HepG2 (cell line): ENCODE data around the gene BCAS4. TPM values are rescaled to one million over a fixed set of nuclear protein-coding genes. Genes with fewer than 3 reads are reported as not detected.
A peak's percentile ranks its signal among the peaks of the same experiment; 100 is the strongest.

Experiments
- ARNT2 ChIP-seq: sonication (generic); formaldehyde crosslinking; IDR thresholded peaks from 2 replicates; pipeline ENCODE4 v1.8.0; 2022; ENCODE audit warnings: mild to moderate bottlenecking, low read depth, missing genetic modification reagents, moderate library complexity
- CBX1 ChIP-seq: IDR thresholded peaks from one replicate; pipeline ENCODE4 v1.6.1; 2016; ENCODE audit warnings: antibody characterized with exemption, low read depth
- HMG20B ChIP-seq: conservative IDR thresholded peaks from 2 replicates; pipeline ENCODE4 v1.6.1; 2016; ENCODE audit warnings: missing genetic modification reagents, missing compliant biosample characterization
- KDM5B ChIP-seq: sonication (generic); formaldehyde crosslinking; IDR thresholded peaks from 2 replicates; pipeline ENCODE4 v1.4.0; 2020; ENCODE audit warnings: missing genetic modification reagents, mild to moderate bottlenecking, borderline replicate concordance
- KLF11 ChIP-seq: IDR thresholded peaks from 2 replicates; pipeline ENCODE4 v1.6.1; 2016; ENCODE audit warnings: missing compliant biosample characterization
- KLF6 ChIP-seq: IDR thresholded peaks from 2 replicates; pipeline ENCODE4 v1.8.0; 2016; ENCODE audit warnings: missing biosample characterization, missing genetic modification reagents
- LCORL ChIP-seq, 2 experiments: fragments of 450-650 bp in 1 of 2; sonication (generic) in 1 of 2; formaldehyde crosslinking in 1 of 2; IDR thresholded peaks; 2 replicates each; pipeline versions ENCODE4 v1.5.0 to v1.6.1; 2017 to 2020; ENCODE audit warnings: antibody characterized with exemption in 1 of 2, missing genetic modification reagents in 1 of 2
- MIER3 ChIP-seq: IDR thresholded peaks from 2 replicates; pipeline ENCODE4 v1.6.1; 2016; ENCODE audit warnings: missing compliant biosample characterization, borderline replicate concordance
- NR1H2 ChIP-seq: sonication (generic); formaldehyde crosslinking; IDR thresholded peaks from 2 replicates; pipeline ENCODE4 v1.8.1; 2022; ENCODE audit warnings: low read depth, missing genetic modification reagents, borderline replicate concordance
- RFX3 ChIP-seq: IDR thresholded peaks from 2 replicates; pipeline ENCODE4 v1.6.1; 2016; ENCODE audit warnings: missing biosample characterization, missing genetic modification reagents
- SAP130 ChIP-seq: IDR thresholded peaks from 2 replicates; pipeline ENCODE4 v1.6.1; 2016; ENCODE audit warnings: low read depth
- SCMH1 ChIP-seq: sonication (generic); formaldehyde crosslinking; IDR thresholded peaks from 2 replicates; pipeline ENCODE4 v1.9.0; 2021; ENCODE audit warnings: missing genetic modification reagents, mild to moderate bottlenecking, borderline replicate concordance
- TEAD2 ChIP-seq: sonication (generic); formaldehyde crosslinking; IDR thresholded peaks from 2 replicates; pipeline ENCODE4 v1.9.0; 2021; ENCODE audit warnings: missing genetic modification reagents
- TEAD3 ChIP-seq: optimal IDR thresholded peaks from 2 replicates; pipeline ENCODE3; 2016; ENCODE audit warnings: borderline replicate concordance
- ZFP36 ChIP-seq: fragments of 150-350 bp; IDR thresholded peaks from 2 replicates; pipeline ENCODE4 v1.6.1; 2018; ENCODE audit warnings: borderline replicate concordance, low read length, low read depth; ENCODE audit not compliant: partially characterized antibody
- ZKSCAN5 ChIP-seq: sonication (generic); formaldehyde crosslinking; IDR thresholded peaks from 2 replicates; pipeline ENCODE4 v1.5.1; 2020; ENCODE audit warnings: mild to moderate bottlenecking, missing genetic modification reagents
- ZNF18 ChIP-seq: sonication (generic); formaldehyde crosslinking; IDR thresholded peaks from 2 replicates; pipeline ENCODE4 v1.8.0; 2022; ENCODE audit warnings: mild to moderate bottlenecking, missing genetic modification reagents; ENCODE audit not compliant: insufficient replicate concordance
- ZNF275 ChIP-seq: sonication (generic); formaldehyde crosslinking; IDR thresholded peaks from 2 replicates; pipeline ENCODE4 v1.8.0; 2022; ENCODE audit warnings: missing genetic modification reagents, mild to moderate bottlenecking, inconsistent platforms, borderline replicate concordance
- ZNF317 ChIP-seq: sonication (generic); formaldehyde crosslinking; IDR thresholded peaks from 2 replicates; pipeline ENCODE4 v1.5.0; 2020; ENCODE audit warnings: mild to moderate bottlenecking, missing genetic modification reagents
- ZNF672 ChIP-seq: sonication (generic); formaldehyde crosslinking; IDR thresholded peaks from 2 replicates; pipeline ENCODE4 v1.8.1; 2022; ENCODE audit warnings: missing genetic modification reagents
- ZNF780A ChIP-seq: sonication (generic); formaldehyde crosslinking; IDR thresholded peaks from 2 replicates; pipeline ENCODE4 v1.8.0; 2022; ENCODE audit warnings: mild to moderate bottlenecking, missing genetic modification reagents, moderate library complexity
- polyA plus RNA-seq, 8 experiments: library from polyadenylated mRNA; depleted of rRNA in 3 of 8; stranded (reverse) in 7 of 8; unstranded in 1 of 8; fragments of >200 nt; fragmentation: Illumina TruSeq in 4 of 8; extraction: Trizol in 4 of 8; gene quantifications; 2 replicates each; pipeline versions ENCODE4 v1.2.1 to v1.2.3, GENCODE V29; 2011 to 2016; ENCODE audit warnings: low read depth in 4 of 8, missing spikeins in 1 of 8, mixed read lengths in 1 of 8; ENCODE audit not compliant: insufficient read depth in 1 of 8
- total RNA-seq, 5 experiments: library from RNA; depleted of rRNA; stranded (reverse); fragments of >200 nt; fragmentation: Illumina TruSeq; extraction: Trizol; gene quantifications; 2 replicates each; pipeline ENCODE4 v1.2.3, GENCODE V29; 2016; ENCODE audit warnings: low read depth in 1 of 5
- TF ChIP-seq, protein P1 (sequence below): sonication (generic); formaldehyde crosslinking; IDR thresholded peaks from 2 replicates; pipeline ENCODE4 v1.9.0; 2021; ENCODE audit warnings: missing genetic modification reagents, mild to moderate bottlenecking, borderline replicate concordance
- TF ChIP-seq, protein P2 (sequence below): sonication (generic); formaldehyde crosslinking; IDR thresholded peaks from 2 replicates; pipeline ENCODE4 v1.9.0; 2021; ENCODE audit warnings: missing genetic modification reagents, borderline replicate concordance

Gene BCAS4
- total and polyA plus RNA-seq, 2 of the 13 experiments (the other 11 are each of a cell fraction or from before 2014, with no cell fraction given): 7.2 to 8.0 TPM

- TF ChIP-seq, protein P1, sequence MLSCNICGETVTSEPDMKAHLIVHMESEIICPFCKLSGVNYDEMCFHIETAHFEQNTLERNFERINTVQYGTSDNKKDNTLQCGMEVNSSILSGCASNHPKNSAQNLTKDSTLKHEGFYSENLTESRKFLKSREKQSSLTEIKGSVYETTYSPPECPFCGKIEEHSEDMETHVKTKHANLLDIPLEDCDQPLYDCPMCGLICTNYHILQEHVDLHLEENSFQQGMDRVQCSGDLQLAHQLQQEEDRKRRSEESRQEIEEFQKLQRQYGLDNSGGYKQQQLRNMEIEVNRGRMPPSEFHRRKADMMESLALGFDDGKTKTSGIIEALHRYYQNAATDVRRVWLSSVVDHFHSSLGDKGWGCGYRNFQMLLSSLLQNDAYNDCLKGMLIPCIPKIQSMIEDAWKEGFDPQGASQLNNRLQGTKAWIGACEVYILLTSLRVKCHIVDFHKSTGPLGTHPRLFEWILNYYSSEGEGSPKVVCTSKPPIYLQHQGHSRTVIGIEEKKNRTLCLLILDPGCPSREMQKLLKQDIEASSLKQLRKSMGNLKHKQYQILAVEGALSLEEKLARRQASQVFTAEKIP (CRISPR knock-in tag): no peak
- TF ChIP-seq ZNF275: 0 out of 2 replicates have a peak, but pooled peaks have one; percentile 79
- TF ChIP-seq CBX1: no peak
- TF ChIP-seq KLF11 (CRISPR knock-in tag): no peak
- no peak for TF ChIP-seq LCORL (IDR thresholded peaks at IDR 0.05)
- TF ChIP-seq LCORL (CRISPR knock-in tag; IDR thresholded peaks at IDR 0.05): peak; percentile 51; the same call in 1 of the 2 replicates
- peak; percentile 56; the same call in 1 of the 2 replicates for TF ChIP-seq ARNT2 (CRISPR knock-in tag)
- TF ChIP-seq ZKSCAN5 (CRISPR knock-in tag): no peak
- peak; percentile 77 for TF ChIP-seq SAP130 (CRISPR knock-in tag)
- TF ChIP-seq, protein P2, sequence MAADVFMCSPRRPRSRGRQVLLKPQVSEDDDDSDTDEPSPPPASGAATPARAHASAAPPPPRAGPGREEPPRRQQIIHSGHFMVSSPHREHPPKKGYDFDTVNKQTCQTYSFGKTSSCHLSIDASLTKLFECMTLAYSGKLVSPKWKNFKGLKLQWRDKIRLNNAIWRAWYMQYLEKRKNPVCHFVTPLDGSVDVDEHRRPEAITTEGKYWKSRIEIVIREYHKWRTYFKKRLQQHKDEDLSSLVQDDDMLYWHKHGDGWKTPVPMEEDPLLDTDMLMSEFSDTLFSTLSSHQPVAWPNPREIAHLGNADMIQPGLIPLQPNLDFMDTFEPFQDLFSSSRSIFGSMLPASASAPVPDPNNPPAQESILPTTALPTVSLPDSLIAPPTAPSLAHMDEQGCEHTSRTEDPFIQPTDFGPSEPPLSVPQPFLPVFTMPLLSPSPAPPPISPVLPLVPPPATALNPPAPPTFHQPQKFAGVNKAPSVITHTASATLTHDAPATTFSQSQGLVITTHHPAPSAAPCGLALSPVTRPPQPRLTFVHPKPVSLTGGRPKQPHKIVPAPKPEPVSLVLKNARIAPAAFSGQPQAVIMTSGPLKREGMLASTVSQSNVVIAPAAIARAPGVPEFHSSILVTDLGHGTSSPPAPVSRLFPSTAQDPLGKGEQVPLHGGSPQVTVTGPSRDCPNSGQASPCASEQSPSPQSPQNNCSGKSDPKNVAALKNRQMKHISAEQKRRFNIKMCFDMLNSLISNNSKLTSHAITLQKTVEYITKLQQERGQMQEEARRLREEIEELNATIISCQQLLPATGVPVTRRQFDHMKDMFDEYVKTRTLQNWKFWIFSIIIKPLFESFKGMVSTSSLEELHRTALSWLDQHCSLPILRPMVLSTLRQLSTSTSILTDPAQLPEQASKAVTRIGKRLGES (CRISPR knock-in tag): no peak
- TF ChIP-seq SCMH1 (CRISPR knock-in tag): no peak
- TF ChIP-seq RFX3 (CRISPR knock-in tag): no peak
- TF ChIP-seq TEAD2: no peak
- TF ChIP-seq NR1H2 (CRISPR knock-in tag): no peak
- TF ChIP-seq MIER3: no peak
- peak; percentile 23 for TF ChIP-seq TEAD3
- peak; percentile 97 for TF ChIP-seq ZFP36
- no peak for TF ChIP-seq HMG20B
- TF ChIP-seq ZNF672 (CRISPR knock-in tag): no peak
- 0 out of 2 replicates have a peak, but pooled peaks have one; percentile 36 for TF ChIP-seq ZNF317
- no peak for TF ChIP-seq ZNF780A (CRISPR knock-in tag)
- 0 out of 2 replicates have a peak, but pooled peaks have one; percentile 21 for TF ChIP-seq KLF6
- peak; percentile 68; the same call in 1 of the 2 replicates for TF ChIP-seq KDM5B (CRISPR knock-in tag)
- peak; percentile 79 for TF ChIP-seq ZNF18 (CRISPR knock-in tag)
Measured at GRCh38 chr20:50794846-50795634, at the start of gene BCAS4 (continued).
